ENCODE results near the gene IRF7. TPM values are rescaled to one million over a fixed set of nuclear protein-coding genes. Genes with fewer than 3 reads are reported as not detected.

The IRF7 gene
- total RNA-seq, 4 donors from 2014 or later, result 9.0 to 37.7 (median 27.5) TPM

DNA sequence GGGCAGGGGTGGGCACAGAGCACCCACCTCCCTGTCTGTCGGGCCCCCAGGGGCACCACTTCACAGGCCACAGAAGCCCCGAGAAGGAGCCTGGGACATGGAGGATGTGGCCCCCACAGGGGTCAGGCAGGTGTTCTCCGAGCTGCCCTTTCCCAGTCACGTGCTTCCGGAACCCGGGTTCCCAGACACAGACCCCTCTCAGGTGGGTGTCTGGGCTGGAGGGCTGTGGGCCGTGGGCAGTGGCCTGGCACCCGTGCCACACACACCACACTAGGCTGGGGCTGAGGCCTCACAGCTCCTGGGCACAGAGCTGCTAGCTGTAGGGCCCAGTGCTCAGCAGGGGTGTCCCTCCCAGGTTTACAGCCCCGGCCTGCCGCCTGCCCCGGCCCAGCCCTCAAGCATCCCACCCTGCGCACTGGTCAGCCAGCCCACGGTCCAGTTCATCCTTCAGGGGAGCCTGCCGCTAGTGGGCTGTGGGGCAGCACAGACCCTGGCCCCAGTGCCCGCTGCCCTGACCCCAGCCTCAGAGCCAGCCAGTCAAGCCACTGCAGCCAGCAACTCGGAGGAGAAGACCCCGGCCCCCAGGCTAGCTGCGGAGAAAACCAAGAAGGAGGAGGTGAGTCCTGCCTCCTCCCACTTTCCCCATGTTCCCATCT lies 5.5 kb downstream of the IRF7 start:
- peaks cover 4 to 94% (median 45%) of the 10 kb centered on the region in 3 donors for H3K36me3 ChIP-seq
- 97 to 98% methylated on average over 12 to 13 of the region's 18 CpGs for WGBS, 2 donors
- TF ChIP-seq EP300 (IDR thresholded peaks at IDR 0.05) (no peak), POLR2A (IDR thresholded peaks at IDR 0.05) (no peak)
- TF ChIP-seq, protein P1, sequence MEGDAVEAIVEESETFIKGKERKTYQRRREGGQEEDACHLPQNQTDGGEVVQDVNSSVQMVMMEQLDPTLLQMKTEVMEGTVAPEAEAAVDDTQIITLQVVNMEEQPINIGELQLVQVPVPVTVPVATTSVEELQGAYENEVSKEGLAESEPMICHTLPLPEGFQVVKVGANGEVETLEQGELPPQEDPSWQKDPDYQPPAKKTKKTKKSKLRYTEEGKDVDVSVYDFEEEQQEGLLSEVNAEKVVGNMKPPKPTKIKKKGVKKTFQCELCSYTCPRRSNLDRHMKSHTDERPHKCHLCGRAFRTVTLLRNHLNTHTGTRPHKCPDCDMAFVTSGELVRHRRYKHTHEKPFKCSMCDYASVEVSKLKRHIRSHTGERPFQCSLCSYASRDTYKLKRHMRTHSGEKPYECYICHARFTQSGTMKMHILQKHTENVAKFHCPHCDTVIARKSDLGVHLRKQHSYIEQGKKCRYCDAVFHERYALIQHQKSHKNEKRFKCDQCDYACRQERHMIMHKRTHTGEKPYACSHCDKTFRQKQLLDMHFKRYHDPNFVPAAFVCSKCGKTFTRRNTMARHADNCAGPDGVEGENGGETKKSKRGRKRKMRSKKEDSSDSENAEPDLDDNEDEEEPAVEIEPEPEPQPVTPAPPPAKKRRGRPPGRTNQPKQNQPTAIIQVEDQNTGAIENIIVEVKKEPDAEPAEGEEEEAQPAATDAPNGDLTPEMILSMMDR (IDR thresholded peaks at IDR 0.05), result no peak

DNA sequence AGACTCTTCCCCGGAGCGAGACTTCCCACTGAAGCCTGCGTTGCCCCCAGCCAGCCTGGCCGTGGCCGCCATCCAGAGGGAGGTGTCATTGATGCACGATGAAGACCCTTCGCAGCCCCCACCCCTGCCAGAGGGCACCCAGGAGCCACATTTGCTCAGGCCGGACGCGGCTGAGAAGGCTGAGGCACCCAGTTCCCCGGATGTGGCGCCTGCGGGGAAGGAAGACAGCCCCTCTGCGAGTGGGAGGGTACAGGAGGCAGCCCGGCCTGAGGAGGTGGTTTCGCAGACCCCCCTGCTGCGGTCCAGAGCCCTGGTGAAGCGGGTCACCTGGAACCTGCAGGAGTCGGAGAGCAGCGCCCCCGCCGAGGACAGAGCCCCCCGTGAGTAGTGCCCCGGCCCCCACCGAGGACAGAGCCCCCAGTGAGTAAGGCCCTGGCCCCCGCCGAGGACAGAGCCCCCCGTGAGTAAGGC lies 6.4 kb downstream of the IRF7 start:
- peaks cover 4 to 98% (median 53%) of the 10 kb centered on the region in 3 donors for H3K36me3 ChIP-seq
- H3K27me3 ChIP-seq, result no peaks in the 10 kb centered on the region
- DNase-seq (ENCODE audit: low spot score in 2 of 2), result no peak
- H3K4me1 ChIP-seq, result peaks cover 0 to 16% (median 7%) of the 10 kb centered on the region in 4 donors
- WGBS, 2 donors, result 87 to 93% methylated on average over 18 to 20 of the region's 28 CpGs
- H3K27ac ChIP-seq, result no peak overlapping the region
- TF ChIP-seq, protein P1 (IDR thresholded peaks at IDR 0.05), result no peak
- TF ChIP-seq EP300 (IDR thresholded peaks at IDR 0.05), result no peak
- TF ChIP-seq POLR2A (IDR thresholded peaks at IDR 0.05), result no peak
- H3K9me3 ChIP-seq, result no peaks in the 10 kb centered on the region
- H3K4me3 ChIP-seq, result no peak overlapping the region

More for the DNA sequence above, 5.5 kb downstream of the IRF7 start:
- Histone ChIP-seq H3K9me3 (no peaks in the 10 kb centered on the region), H3K4me3 (no peak overlapping the region), H3K27ac (no peak overlapping the region), H3K4me1 (peaks cover 0 to 25% (median 16%) of the 10 kb centered on the region in 4 donors), H3K27me3 (no peaks in the 10 kb centered on the region)
- no peak for DNase-seq (ENCODE audit: low spot score in 2 of 2)

DNA sequence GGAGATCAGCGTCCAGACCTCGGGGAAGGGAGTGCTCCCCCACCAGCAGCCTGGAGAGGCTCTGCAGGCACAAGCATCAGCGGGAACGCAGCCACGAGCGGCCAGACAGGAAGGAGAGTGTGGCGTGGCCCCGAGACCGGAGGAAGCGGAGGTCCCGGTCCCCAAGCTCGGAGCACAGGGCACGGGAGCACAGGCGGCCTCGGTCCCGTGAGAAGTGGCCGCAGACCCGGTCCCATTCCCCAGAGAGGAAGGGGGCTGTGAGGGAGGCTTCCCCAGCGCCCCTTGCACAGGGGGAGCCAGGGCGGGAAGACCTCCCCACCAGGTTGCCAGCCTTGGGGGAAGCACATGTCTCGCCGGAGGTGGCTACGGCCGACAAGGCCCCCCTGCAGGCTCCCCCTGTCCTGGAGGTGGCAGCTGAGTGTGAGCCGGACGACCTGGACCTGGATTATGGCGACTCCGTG lies 6.9 kb downstream of the IRF7 start:
- WGBS, 2 donors, result 75 to 88% methylated on average over 21 to 28 of the region's 28 CpGs
- no peaks in the 10 kb centered on the region for H3K27me3 ChIP-seq
- no peaks in the 10 kb centered on the region for H3K9me3 ChIP-seq
- no peak for TF ChIP-seq EP300 (IDR thresholded peaks at IDR 0.05)
- no peak for TF ChIP-seq POLR2A (IDR thresholded peaks at IDR 0.05)
- TF ChIP-seq, protein P1 (IDR thresholded peaks at IDR 0.05), result no peak
- H3K27ac ChIP-seq, result no peak overlapping the region
- DNase-seq (ENCODE audit: low spot score in 2 of 2), result no peak
- H3K36me3 ChIP-seq, result peaks cover 4 to 98% (median 56%) of the 10 kb centered on the region in 3 donors
- H3K4me1 ChIP-seq, result peaks cover 0 to 11% (median 2%) of the 10 kb centered on the region in 4 donors
- no peak overlapping the region for H3K4me3 ChIP-seq

DNA sequence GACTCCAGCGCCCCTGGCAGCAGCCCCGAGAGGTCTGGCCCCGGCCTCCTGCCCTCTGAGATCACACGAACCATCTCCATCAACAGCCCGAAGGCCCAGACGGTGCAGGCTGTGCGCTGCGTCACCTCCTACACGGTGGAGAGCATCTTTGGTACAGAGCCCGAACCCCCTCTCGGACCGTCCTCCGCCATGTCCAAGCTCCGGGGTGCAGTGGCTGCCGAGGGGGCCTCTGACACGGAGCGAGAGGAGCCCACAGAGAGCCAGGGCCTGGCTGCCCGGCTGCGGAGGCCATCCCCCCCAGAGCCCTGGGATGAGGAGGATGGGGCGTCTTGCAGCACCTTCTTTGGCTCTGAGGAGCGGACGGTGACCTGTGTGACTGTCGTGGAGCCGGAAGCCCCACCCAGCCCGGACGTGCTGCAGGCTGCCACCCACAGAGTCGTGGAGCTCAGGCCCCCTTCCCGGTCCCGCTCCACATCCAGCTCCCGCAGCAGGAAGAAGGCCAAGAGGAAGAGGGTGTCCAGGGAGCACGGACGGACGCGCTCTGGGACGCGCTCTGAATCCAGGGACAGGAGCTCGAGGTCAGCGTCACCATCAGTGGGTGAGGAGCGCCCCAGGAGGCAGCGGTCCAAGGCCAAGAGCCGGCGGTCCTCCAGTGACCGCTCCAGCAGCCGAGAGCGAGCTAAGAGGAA lies 7.6 kb downstream of the IRF7 start:
- no peak overlapping the region for H3K27ac ChIP-seq
- no peak for TF ChIP-seq POLR2A (IDR thresholded peaks at IDR 0.05)
- TF ChIP-seq EP300 (IDR thresholded peaks at IDR 0.05), result no peak
- TF ChIP-seq, protein P1 (IDR thresholded peaks at IDR 0.05), result no peak
- 83 to 85% methylated on average over 31 to 40 of the region's 45 CpGs for WGBS, 2 donors
- H3K36me3 ChIP-seq, result peaks cover 4 to 100% (median 56%) of the 10 kb centered on the region in 3 donors
- H3K9me3 ChIP-seq, result no peaks in the 10 kb centered on the region
- no peaks in the 10 kb centered on the region for H3K27me3 ChIP-seq
- H3K4me1 ChIP-seq, result peaks cover 0 to 5% (median 0%) of the 10 kb centered on the region in 4 donors
- no peak overlapping the region for H3K4me3 ChIP-seq
- no peak for DNase-seq (ENCODE audit: low spot score in 2 of 2)

Data from tibial nerve (tissue), 4 donors.